Activated effector memory CD4-positive, alpha-beta T cell treated with anti-CD3 and anti-CD28 coated beads, Interleukin-2, amount 50 U/mL, for 16 hours (primary cell): ENCODE results near the gene FBXO3.
"Not testable (repeated sequence)": the region's sequence is repeated elsewhere in the genome, so short reads cannot be mapped to it uniquely, and the experiment has no call there.

Experiments used
- DNase-seq: peaks from one replicate; pipeline ENCODE4 v3.0.0-alpha.2; 2020

Gene FBXO3, protein sequence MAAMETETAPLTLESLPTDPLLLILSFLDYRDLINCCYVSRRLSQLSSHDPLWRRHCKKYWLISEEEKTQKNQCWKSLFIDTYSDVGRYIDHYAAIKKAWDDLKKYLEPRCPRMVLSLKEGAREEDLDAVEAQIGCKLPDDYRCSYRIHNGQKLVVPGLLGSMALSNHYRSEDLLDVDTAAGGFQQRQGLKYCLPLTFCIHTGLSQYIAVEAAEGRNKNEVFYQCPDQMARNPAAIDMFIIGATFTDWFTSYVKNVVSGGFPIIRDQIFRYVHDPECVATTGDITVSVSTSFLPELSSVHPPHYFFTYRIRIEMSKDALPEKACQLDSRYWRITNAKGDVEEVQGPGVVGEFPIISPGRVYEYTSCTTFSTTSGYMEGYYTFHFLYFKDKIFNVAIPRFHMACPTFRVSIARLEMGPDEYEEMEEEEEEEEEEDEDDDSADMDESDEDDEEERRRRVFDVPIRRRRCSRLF

GRCh38 chr11:33773987-33774735, at the start of gene FBXO3:
Gene FBXO3 (minus strand): TSS chr11:33774520. CDS start chr11:33774497, 23 bp downstream.
- DNase-seq, result peak; percentile 95

DNA sequence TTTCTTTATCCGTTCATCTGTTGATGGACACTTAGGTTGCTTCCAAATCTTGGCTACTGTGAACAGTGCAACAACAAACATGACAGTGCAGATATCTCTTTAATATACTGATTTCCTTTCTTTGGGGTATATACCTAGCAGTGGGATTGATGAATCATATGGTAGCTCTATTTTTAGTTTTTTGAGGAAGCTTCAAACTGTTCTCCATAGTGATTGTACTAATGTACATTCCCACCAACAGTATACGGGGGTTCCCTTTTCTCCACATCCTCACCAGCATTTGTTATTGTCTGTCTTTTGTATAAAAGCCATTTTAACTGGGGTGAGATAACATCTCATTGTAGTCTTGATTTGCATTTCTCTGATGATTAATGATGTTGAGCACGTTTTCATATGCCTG, 48.7 kb upstream of the FBXO3 start:
- not testable (repeated sequence) for DNase-seq

DNA sequence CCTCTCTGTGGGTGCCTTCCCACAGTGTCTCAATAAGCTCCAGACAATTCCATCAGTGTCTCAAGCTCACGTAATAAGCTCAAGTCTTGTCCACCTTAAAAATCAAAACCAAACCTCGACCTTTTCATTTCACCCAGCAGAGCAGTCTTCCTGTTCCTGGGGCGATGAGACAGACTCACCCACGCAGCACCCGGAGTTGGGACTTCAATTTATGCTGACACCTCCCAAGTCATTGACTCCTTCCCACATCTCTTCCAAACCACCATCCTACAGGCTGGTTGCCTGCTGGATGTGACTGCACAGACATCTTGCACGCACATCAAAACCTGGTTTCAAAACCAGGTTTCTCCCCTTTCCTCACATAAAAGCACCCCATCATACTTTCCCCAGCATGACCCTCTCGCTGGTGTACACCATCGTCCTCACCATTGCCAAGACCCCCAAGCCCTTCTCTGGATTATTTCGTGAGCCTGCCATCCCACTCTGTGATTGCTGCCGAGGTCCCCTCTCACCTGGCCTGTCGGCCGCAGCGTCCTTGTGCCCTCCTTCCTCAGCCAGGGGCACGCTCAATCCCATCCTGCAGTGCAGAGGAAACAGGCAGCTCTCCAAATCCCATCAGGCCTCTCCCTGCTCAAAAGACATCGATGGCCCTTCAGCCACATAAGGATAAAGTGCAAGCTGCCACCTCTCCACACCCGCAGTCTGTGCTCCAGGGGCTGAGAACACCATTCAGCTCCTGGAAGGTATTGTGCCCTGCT, 45.1 kb upstream of the FBXO3 start:
- DNase-seq, result no peak

DNA sequence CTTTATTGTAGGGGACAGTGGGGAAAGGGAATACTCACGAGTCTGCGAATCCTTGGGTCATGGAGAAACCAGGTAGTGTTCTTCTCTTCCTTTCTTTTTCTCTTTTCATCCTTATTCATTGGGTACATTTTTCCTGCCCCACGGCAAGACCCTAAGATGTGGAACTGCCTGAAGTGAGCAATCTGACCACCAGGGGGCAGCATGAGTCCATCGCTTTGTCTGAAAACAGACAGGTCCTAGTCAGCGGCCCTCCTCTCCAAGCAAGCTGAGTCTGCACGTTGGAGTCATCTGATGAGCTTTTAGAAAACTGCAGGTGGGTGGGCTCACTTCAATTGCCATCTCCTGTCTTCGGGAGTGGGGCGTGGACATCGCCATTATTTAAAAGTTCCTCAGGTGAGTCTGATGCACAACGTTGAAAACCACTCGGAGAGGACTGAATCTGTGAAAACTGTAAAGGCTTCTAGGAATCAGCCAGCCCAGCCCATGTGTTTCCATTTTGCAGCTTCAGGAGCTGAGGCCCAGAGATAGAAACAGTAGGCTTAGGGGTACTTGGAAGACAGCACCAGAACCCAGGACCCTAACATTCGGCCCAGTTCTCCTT, 34.0 kb upstream of the FBXO3 start:
- DNase-seq, result peak; percentile 94

DNA sequence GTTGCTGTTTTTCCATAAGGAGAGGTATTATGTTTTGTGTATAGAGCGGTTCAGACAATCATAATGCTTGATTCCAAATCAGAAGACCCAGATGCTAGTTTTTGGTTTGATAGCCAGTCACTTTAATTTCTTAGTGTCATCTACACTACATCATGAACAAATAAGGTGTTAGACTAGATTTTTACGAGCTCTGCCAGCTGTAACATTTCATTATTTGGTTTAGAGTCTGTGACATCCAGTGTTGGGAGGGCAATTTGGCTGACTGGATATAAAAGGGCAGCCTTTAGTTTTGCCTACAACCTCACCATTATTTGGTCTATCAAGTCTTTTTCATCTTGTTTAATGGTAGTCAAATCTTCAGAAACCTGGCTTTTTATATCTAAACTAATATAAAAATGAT, 30.2 kb upstream of the FBXO3 start:
- DNase-seq, result no peak

- DNase-seq, result no peak
These were observed 28.1 kb upstream of the FBXO3 start for GRCh38 chr11:33802194-33802950.

- DNase-seq, result no peak
These were observed 27.5 kb upstream of the FBXO3 start for GRCh38 chr11:33801821-33802193.

GRCh38 chr11:33797879-33798278, 23.6 kb upstream of the FBXO3 start:
- DNase-seq, result no peak

- no peak for DNase-seq
These were observed 15.7 kb upstream of the FBXO3 start for GRCh38 chr11:33790040-33790439.

DNA sequence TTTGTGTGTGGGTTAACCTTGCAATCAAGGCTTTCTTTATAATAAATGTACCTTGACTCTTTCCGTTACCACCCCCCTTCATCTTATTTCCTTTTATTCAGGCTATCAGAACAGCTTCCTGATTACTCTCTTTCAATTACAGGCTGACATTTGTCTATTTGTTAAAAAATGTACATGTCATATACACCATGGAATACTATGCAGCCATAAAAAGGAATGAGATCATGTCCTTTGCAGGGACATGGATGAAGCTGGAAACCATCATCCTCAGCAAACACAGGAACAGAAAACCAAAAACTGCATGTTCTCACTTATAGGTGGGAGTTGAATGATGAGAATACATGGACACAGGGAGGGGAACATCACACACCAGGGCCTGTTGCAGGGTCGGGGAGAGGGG, 13.8 kb upstream of the FBXO3 start:
- DNase-seq, result not testable (repeated sequence)

- no peak for DNase-seq
These were observed 12.8 kb upstream of the FBXO3 start for GRCh38 chr11:33787076-33787475.

DNA sequence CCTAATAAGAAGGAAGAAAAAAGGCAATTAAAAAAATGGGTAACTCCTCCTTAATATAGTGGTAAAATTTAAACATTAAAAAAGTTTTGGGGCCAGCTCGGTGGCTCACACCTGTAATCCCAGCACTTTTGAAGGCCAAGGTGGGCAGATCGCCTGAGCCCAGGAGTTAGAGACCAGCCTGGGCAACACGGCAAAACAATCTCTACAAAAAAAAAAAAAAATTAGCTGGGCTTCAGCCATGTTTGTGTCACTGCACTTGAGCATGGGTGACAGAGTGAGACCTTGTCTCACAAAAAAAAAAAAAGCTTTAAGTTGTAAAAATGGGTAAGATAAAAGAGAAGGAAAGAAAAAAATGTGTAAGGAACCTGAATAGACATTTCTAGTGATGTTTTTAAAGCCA, 11.3 kb upstream of the FBXO3 start:
- DNase-seq, result no peak

DNA sequence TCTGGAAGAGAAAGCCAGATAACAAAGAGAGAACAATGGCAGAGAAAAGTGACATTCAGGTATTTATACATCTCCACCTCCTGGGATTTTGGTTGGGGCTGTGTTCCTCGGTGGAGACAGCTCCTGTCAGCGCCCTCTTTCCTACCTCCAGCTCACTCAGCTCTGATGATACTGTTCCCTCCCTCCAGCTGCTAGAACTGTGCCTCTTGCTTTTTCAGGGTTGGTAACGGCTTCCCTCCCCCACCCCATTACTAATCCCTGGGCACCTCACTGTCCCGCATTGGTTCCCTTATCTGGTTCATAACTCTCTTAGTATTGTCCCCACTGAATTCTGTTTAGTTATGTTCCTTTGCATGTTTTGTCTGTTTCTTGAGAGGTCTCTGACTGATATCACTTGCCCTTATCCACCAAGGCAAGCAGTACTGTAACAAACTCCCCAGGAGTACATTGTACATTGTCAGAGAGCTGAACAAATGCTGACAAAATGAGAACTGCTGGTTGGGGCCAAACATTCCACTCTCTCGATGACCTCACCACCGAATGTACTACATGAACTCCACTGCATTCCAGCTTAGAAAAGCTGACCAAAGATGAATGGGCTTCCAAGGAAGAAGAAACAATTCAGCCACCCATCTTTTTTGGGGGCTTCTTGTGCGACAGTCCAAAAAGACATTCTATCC, 5.7 kb upstream of the FBXO3 start:
- DNase-seq, result no peak

DNA sequence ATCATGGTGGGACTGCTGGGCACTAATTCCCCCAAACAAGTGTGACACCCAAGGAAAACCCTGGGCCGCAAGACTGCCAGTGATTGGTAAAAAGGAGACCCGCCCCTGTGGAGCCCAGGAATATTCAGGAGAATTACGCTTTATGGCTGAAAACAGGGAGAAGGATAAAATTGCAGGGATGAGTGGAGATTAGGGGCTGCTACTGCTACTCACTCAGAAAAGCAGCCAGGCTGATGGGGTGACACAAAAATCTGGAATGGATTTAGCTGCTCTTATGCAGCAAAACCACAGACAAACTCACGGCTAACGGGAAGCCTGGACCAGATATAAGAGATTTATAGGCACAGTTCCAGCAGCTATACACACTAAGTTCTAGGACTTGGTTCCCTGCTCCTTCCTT, 4.4 kb upstream of the FBXO3 start:
- no peak for DNase-seq

DNA sequence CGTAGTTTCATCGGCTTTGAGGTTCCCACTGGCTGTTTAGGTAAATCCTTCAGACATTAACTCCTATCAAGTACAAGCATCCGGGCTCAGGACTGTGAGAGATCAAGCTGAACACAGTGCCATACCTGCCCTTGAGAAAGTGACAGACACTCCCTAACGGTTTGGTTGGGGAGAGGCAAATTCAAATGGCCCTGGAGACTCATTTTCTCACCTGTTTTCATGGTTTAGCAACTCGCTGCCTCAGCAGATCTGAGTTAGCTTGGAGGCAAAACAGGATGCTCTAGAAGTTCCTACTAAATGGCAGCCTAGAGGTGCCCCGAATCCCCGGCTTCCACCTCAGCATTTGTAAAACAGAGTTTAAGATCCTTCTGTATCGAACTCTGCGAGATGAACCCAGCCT, 3.6 kb upstream of the FBXO3 start:
- no peak for DNase-seq

DNA sequence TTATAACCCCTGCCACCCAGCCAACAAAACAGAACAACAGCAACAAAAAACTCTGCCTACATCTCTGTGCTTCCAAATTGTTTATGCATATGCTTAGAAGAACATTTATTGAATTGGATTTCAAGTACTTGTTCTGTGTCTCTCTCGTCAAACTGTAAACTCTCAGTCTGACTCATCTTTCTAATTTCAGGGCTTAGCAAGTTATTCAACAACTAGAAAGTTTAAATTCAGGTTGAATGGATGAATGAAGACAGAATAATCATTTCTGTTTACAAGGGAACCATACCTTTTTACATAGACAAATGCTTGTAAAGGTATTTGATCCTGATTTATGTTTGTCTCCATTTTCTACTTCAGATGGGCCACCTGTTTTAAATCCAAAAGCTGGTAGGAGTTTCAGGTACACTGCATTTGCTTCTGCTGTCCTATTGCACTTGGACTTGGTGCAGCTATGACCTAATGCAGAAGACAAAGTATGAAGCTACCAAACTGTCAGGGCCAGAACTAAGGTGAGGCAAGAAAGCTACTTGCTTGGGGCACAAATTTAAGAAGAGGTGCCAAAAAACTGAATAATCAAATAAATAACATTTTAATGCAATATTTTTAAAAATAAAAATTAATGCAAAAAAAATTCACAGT, 1.6 kb upstream of the FBXO3 start:
- DNase-seq, result no peak

- DNase-seq, result no peak
These were observed 1.1 kb upstream of the FBXO3 start for GRCh38 chr11:33775467-33775807.

- DNase-seq, result peak; percentile 67
These were observed 581 bp upstream of the FBXO3 start for GRCh38 chr11:33774736-33775466.

GRCh38 chr11:33773404-33773986, 825 bp downstream of the FBXO3 start:
- peak; percentile 75 for DNase-seq

DNA sequence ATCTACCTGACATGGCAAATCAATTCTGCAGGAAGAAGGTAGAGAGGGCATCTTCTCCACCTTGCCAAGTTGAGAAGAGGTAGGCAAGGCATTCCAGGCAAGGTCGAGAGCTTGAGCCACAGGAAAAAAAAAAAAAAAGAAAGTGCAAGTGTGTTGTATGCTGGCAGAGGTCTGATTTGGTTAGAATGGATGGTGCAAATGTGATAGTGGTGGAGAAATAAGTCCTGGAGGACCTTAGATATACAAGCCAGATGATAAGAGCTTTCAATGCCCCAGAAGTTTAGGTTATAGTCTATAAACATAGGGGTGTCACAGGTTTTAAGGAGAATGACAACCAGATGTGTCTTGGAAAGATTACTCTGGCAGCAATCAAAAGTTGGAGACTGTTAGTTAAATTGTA, 1.4 kb downstream of the FBXO3 start:
- DNase-seq, result no peak
